Ishikawa (cell line): ENCODE data around the gene CEACAM20.

Experiments used
- CEBPB ChIP-seq: IDR thresholded peaks from 2 replicates; pipeline ENCODE4 v1.6.1; 2012
- CREB1 ChIP-seq: IDR thresholded peaks from 2 replicates; pipeline ENCODE4 v1.6.1; 2012; ENCODE audit warnings: low read depth
- EGR1 ChIP-seq: IDR thresholded peaks from 2 replicates; pipeline ENCODE4 v1.6.1; 2012
- EP300 ChIP-seq: IDR thresholded peaks from 2 replicates; pipeline ENCODE4 v1.6.1; 2012; ENCODE audit warnings: borderline replicate concordance
- FOXM1 ChIP-seq: IDR thresholded peaks from 2 replicates; pipeline ENCODE4 v1.6.1; 2012; ENCODE audit warnings: low read depth, borderline replicate concordance
- MAX ChIP-seq: IDR thresholded peaks from 2 replicates; pipeline ENCODE4 v1.6.1; 2012
- RAD21 ChIP-seq: IDR thresholded peaks from 2 replicates; pipeline ENCODE4 v1.6.1; 2012; ENCODE audit warnings: low read depth
- REST ChIP-seq: IDR thresholded peaks from 2 replicates; pipeline ENCODE4 v1.6.1; 2012; ENCODE audit warnings: low read depth, mild to moderate bottlenecking
- TAF1 ChIP-seq: IDR thresholded peaks from 2 replicates; pipeline ENCODE4 v1.6.1; 2012; ENCODE audit warnings: low read depth, mild to moderate bottlenecking
- TCF12 ChIP-seq: IDR thresholded peaks from 2 replicates; pipeline ENCODE4 v1.6.1; 2012; ENCODE audit warnings: low read depth
- USF1 ChIP-seq: IDR thresholded peaks from 2 replicates; pipeline ENCODE4 v1.6.1; 2012

DNA sequence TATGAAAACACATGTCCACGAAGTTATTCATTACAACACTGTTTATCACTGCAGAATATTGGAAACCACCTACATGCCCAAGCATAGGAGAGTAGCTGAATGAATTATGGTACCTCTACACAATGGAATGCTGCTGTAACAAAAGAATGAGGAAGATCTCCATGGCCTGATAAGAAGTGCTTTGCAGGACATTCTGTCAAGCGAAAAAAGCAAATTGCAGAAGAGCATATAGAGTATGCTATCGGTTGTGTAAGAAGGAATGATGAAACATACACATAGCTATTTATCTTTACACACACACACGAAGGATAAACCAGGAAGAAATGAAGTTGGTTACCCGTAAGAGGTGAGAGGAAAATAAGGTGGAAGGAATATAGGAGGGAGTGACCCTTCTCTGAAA is 37.5 kb upstream of the CEACAM20 start:
- TF ChIP-seq FOXM1 (no peak), RAD21 (no peak), TAF1 (no peak), EP300 (no peak), MAX (no peak), TCF12 (no peak), CREB1 (no peak), USF1 (no peak), REST (no peak), CEBPB (no peak), EGR1 (no peak)
